Uterus (tissue), 2 donors: Measurements from ENCODE around the gene NPR2.

Experiments
- POLR2A ChIP-seq, 2 donors: fragments of 450-650 bp; IDR thresholded peaks; one replicate each; pipeline ENCODE4 v1.6.1; 2016; ENCODE audit warnings: antibody characterized with exemption in 2 of 2, mild to moderate bottlenecking in 1 of 2, moderate library complexity in 1 of 2
- TF ChIP-seq, protein P1 (sequence below), 4 experiments: fragments of 200-600 bp in 2 of 4; fragments of 450-650 bp in 2 of 4; sonication (generic) in 2 of 4; IDR thresholded peaks; one replicate each; pipeline ENCODE4 v1.5.1; 2016 to 2019; ENCODE audit warnings: antibody characterized with exemption in 4 of 4, mild to moderate bottlenecking in 2 of 4, moderate library complexity in 1 of 4

DNA sequence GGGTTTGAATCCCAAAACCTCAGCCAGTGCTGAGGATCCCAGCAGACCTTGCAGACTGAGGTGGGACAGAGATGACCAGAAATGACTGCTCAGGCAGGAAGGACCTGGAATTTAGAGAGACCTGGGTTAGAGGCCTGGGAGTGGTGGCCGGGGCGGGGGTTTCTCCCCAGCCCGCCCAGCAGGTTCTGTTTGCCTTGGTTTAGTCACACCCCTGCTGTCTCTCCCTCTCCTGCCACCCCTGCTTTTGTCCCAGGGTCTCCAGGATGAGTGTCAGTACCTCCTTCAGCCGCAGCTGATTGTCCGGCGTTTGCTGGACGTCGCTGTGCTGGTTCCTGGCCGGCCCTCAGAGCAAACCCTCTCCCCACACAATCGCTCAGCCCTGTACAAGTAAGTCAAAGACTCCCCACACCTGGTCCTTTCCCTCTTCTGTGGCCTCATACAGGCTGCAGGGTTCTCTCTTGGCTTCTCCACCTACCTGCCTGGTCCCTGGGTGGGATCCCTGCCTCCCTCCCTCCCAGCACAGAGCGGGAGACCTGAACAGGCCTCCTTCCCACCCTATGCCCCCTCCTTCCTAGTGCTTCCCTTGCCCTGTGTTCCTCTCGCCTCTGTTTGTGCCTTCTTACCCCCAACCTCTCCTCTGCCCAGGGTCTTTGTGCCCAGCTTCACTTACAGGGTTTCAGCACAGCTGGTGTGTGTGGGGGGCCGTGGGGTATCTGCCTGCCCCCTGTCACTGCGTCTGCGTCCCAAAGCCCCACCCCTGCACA, 49.7 kb downstream of the NPR2 start:
- TF ChIP-seq, protein P1, sequence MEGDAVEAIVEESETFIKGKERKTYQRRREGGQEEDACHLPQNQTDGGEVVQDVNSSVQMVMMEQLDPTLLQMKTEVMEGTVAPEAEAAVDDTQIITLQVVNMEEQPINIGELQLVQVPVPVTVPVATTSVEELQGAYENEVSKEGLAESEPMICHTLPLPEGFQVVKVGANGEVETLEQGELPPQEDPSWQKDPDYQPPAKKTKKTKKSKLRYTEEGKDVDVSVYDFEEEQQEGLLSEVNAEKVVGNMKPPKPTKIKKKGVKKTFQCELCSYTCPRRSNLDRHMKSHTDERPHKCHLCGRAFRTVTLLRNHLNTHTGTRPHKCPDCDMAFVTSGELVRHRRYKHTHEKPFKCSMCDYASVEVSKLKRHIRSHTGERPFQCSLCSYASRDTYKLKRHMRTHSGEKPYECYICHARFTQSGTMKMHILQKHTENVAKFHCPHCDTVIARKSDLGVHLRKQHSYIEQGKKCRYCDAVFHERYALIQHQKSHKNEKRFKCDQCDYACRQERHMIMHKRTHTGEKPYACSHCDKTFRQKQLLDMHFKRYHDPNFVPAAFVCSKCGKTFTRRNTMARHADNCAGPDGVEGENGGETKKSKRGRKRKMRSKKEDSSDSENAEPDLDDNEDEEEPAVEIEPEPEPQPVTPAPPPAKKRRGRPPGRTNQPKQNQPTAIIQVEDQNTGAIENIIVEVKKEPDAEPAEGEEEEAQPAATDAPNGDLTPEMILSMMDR (IDR thresholded peaks at IDR 0.05), result no peak
- no peak for TF ChIP-seq POLR2A (IDR thresholded peaks at IDR 0.05)
